Measurements from ENCODE around the gene SWAP70.

DNA sequence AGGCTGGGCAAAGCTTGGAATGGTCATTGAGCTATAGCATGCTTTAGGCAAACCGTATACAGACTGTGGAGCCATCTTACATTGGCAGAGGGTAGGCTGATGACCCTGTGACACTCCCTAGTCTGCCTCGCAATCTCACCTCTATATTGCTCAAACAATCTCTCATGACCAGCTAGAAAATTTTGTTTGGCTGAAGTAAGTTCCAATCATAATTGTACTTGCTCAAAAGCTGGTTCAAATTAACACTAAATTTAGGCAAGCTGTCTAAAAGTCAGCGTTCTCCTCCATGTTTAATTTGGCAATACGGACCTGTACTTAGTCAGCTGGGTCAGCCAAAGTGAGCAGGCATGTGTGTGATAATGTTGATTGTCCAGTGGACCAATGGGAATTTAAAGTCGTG, 133.0 kb downstream of the SWAP70 start:
- TF ChIP-seq, protein P1, sequence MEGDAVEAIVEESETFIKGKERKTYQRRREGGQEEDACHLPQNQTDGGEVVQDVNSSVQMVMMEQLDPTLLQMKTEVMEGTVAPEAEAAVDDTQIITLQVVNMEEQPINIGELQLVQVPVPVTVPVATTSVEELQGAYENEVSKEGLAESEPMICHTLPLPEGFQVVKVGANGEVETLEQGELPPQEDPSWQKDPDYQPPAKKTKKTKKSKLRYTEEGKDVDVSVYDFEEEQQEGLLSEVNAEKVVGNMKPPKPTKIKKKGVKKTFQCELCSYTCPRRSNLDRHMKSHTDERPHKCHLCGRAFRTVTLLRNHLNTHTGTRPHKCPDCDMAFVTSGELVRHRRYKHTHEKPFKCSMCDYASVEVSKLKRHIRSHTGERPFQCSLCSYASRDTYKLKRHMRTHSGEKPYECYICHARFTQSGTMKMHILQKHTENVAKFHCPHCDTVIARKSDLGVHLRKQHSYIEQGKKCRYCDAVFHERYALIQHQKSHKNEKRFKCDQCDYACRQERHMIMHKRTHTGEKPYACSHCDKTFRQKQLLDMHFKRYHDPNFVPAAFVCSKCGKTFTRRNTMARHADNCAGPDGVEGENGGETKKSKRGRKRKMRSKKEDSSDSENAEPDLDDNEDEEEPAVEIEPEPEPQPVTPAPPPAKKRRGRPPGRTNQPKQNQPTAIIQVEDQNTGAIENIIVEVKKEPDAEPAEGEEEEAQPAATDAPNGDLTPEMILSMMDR (conservative IDR thresholded peaks at IDR 0.05; ENCODE audit: low read depth in 2 of 2): no peak
- TF ChIP-seq, protein P2, sequence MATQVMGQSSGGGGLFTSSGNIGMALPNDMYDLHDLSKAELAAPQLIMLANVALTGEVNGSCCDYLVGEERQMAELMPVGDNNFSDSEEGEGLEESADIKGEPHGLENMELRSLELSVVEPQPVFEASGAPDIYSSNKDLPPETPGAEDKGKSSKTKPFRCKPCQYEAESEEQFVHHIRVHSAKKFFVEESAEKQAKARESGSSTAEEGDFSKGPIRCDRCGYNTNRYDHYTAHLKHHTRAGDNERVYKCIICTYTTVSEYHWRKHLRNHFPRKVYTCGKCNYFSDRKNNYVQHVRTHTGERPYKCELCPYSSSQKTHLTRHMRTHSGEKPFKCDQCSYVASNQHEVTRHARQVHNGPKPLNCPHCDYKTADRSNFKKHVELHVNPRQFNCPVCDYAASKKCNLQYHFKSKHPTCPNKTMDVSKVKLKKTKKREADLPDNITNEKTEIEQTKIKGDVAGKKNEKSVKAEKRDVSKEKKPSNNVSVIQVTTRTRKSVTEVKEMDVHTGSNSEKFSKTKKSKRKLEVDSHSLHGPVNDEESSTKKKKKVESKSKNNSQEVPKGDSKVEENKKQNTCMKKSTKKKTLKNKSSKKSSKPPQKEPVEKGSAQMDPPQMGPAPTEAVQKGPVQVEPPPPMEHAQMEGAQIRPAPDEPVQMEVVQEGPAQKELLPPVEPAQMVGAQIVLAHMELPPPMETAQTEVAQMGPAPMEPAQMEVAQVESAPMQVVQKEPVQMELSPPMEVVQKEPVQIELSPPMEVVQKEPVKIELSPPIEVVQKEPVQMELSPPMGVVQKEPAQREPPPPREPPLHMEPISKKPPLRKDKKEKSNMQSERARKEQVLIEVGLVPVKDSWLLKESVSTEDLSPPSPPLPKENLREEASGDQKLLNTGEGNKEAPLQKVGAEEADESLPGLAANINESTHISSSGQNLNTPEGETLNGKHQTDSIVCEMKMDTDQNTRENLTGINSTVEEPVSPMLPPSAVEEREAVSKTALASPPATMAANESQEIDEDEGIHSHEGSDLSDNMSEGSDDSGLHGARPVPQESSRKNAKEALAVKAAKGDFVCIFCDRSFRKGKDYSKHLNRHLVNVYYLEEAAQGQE (IDR thresholded peaks at IDR 0.05; ENCODE audit: unreplicated experiment): no peak
- TF ChIP-seq POLR2AphosphoS5 (IDR thresholded peaks at IDR 0.05; ENCODE audit: low read depth): no peak
- TF ChIP-seq EZH2phosphoT487 (IDR thresholded peaks at IDR 0.05; ENCODE audit: unreplicated experiment): no peak
- no peak for TF ChIP-seq STAT1 (IDR thresholded peaks at IDR 0.05; ENCODE audit: unreplicated experiment)
